ENCODE measurements around the gene GORASP2. TPM values are rescaled to one million over a fixed set of nuclear protein-coding genes. Genes with fewer than 3 reads are reported as not detected.

The GORASP2 gene
- total RNA-seq, 1 experiment from 2014 or later = 54.5 TPM

GRCh38 chr2:170996316-170996715, 67.3 kb downstream of the GORASP2 start:
- DNase-seq (ENCODE audit: low read depth) = no peak

- DNase-seq (ENCODE audit: low read depth) = no peak
Observed at GRCh38 chr2:170997893-170998597, 69.0 kb downstream of the GORASP2 start.

GRCh38 chr2:170999654-171000053, 70.6 kb downstream of the GORASP2 start:
- DNase-seq (ENCODE audit: low read depth) = no peak

GRCh38 chr2:171004363-171004762, 75.3 kb downstream of the GORASP2 start:
- no peak for DNase-seq (ENCODE audit: low read depth)

- no peak for DNase-seq (ENCODE audit: low read depth)
Observed at GRCh38 chr2:171004833-171005232, 75.8 kb downstream of the GORASP2 start.

GRCh38 chr2:171008550-171009205, 79.6 kb downstream of the GORASP2 start:
- DNase-seq (ENCODE audit: low read depth) = no peak

- DNase-seq (ENCODE audit: low read depth) = no peak
Observed at GRCh38 chr2:171009386-171009785, 80.3 kb downstream of the GORASP2 start.

- DNase-seq (ENCODE audit: low read depth) = no peak
Observed at GRCh38 chr2:171013851-171014250, 84.8 kb downstream of the GORASP2 start.

GRCh38 chr2:171016125-171016524, 87.1 kb downstream of the GORASP2 start:
- no peak for DNase-seq (ENCODE audit: low read depth)

Other genes starting within 250 kb of the GORASP2 start
- gene SP5, start 213.9 kb upstream of the GORASP2 start, total RNA-seq (2014; rRNA removed) = 0.13 TPM in 1 of 2 replicates, not detected in the other
- gene ERICH2, start 158.9 kb upstream of the GORASP2 start, total RNA-seq (2014; rRNA removed) = not detected in 2 replicates
- gene GAD1, start 112.4 kb upstream of the GORASP2 start, total RNA-seq (2014; rRNA removed) = 0.19 and 0.29 TPM in 2 replicates
- 6.5 and 8.1 TPM in 2 replicates for gene TLK1, start 231.6 kb downstream of the GORASP2 start, total RNA-seq (2014; rRNA removed)

All from LHCN-M2 (cell line).